Endothelial cell of umbilical vein (primary cell): ENCODE measurements around the gene PLPPR2. TPM values are rescaled to one million over a fixed set of nuclear protein-coding genes. Genes with fewer than 3 reads are reported as not detected.

ENCODE experiments used
- BruUV-seq: library from RNA; stranded (reverse); fragments of 400-500 nt; replicated peaks from 2 replicates; lab custom pipeline; 2021; lab: Mats Ljungman, UMichigan
- CTCF ChIA-PET: fragments of 300-600, 350-600 bp; sonication (Branson Sonifier 250); formaldehyde crosslinking; loops from one replicate; lab custom pipeline; 2021; ENCODE audit warnings: antibody characterized with exemption, inconsistent platforms; lab: Charles Lee
- POLR2A ChIA-PET: fragments of 300-600, 350-600 bp; sonication (Branson Sonifier 250); formaldehyde crosslinking; loops from one replicate; lab custom pipeline; 2021; ENCODE audit warnings: antibody characterized with exemption, inconsistent platforms; lab: Charles Lee
- DNase-seq: peaks from one replicate; pipeline ENCODE4 v3.0.0-alpha.2; 2011; ENCODE audit warnings: low read depth, low spot score
- FAIRE-seq: peaks from 2 replicates; lab custom pipeline; 2011; peaks lifted over from hg19 to GRCh38; lab: Jason Lieb, UNC
- H2AFZ ChIP-seq: 2 replicates; pipeline ENCODE4 v1.6.0; 2012; ENCODE audit warnings: low read depth, low read length, control low read depth, inconsistent platforms
- H3K27ac ChIP-seq: 2 replicates; pipeline ENCODE4 v1.5.1; 2011; ENCODE audit warnings: low read depth, mild to moderate bottlenecking, control low read depth, low read length, moderate library complexity; ENCODE audit not compliant: insufficient read depth
- H3K27me3 ChIP-seq, 2 experiments: 2 replicates each; pipeline versions ENCODE4 v1.6.0 to v1.6.1; 2011; ENCODE audit warnings: low read length in 2 of 2, mixed read lengths in 1 of 2; ENCODE audit not compliant: control insufficient read depth in 2 of 2, insufficient read depth in 2 of 2
- H3K36me3 ChIP-seq, 2 experiments: 2 replicates in 1 of 2; 3 replicates in 1 of 2; pipeline ENCODE4 v1.5.1; 2011; ENCODE audit warnings: low read length in 2 of 2, mild to moderate bottlenecking in 1 of 2, moderate library complexity in 1 of 2; ENCODE audit not compliant: control insufficient read depth in 2 of 2, insufficient read depth in 2 of 2; ENCODE audit errors: extremely low read depth in 1 of 2
- H3K4me1 ChIP-seq: 3 replicates; pipeline ENCODE4 v1.5.1; 2011; ENCODE audit warnings: mild to moderate bottlenecking, low read length; ENCODE audit not compliant: control insufficient read depth, insufficient read depth; ENCODE audit errors: extremely low read depth
- H3K4me2 ChIP-seq: 2 replicates; pipeline ENCODE4 v1.6.1; 2011; ENCODE audit warnings: low read length, control low read depth, mixed read lengths; ENCODE audit not compliant: insufficient read depth
- H3K4me3 ChIP-seq, 3 experiments: fragments of 200-600 bp in 1 of 3; sonication (generic), shearing (Covaris generic) in 1 of 3; replicated peaks in 1 of 3; 2 replicates each; pipeline ENCODE4 v1.5.1; 2011 to 2016; ENCODE audit warnings: control low read depth in 3 of 3, low read length in 3 of 3, mild to moderate bottlenecking in 2 of 3, inconsistent platforms in 1 of 3, low read depth in 1 of 3, moderate library complexity in 1 of 3; ENCODE audit not compliant: insufficient read depth in 1 of 3
- H3K79me2 ChIP-seq: 2 replicates; pipeline ENCODE4 v1.6.0; 2012; ENCODE audit warnings: low read length, inconsistent platforms; ENCODE audit not compliant: control insufficient read depth, insufficient read depth
- H3K9ac ChIP-seq: replicated peaks from 2 replicates; pipeline ENCODE3; 2011; ENCODE audit warnings: low read length, control low read depth; ENCODE audit not compliant: insufficient read depth; ENCODE audit errors: extremely low read depth
- H3K9me1 ChIP-seq: replicated peaks from 3 replicates; pipeline ENCODE4 v1.6.0; 2011; ENCODE audit warnings: mild to moderate bottlenecking, low read length; ENCODE audit not compliant: control insufficient read depth, insufficient read depth; ENCODE audit errors: extremely low read depth
- H3K9me3 ChIP-seq: replicated peaks from 2 replicates; pipeline ENCODE4 v1.5.1; 2012; ENCODE audit warnings: low read length, inconsistent platforms; ENCODE audit not compliant: control insufficient read depth, insufficient read depth
- H4K20me1 ChIP-seq: replicated peaks from 2 replicates; pipeline ENCODE3; 2011; ENCODE audit warnings: mild to moderate bottlenecking, low read length; ENCODE audit not compliant: control insufficient read depth, insufficient read depth; ENCODE audit errors: extremely low read depth
- EZH2 ChIP-seq: IDR thresholded peaks from 2 replicates; pipeline ENCODE4 v1.6.1; 2012; ENCODE audit warnings: borderline replicate concordance, low read depth, mild to moderate bottlenecking, moderate library complexity, low read length, inconsistent platforms; ENCODE audit not compliant: severe bottlenecking
- FOS ChIP-seq: IDR thresholded peaks from 2 replicates; pipeline ENCODE4 v1.6.1; 2011; ENCODE audit warnings: mild to moderate bottlenecking, low read length, moderate library complexity, borderline replicate concordance; ENCODE audit not compliant: insufficient read depth
- GATA2 ChIP-seq: IDR thresholded peaks from 2 replicates; pipeline ENCODE4 v1.7.0; 2011; ENCODE audit warnings: low read depth, mild to moderate bottlenecking, moderate library complexity, mixed read lengths, low read length; ENCODE audit not compliant: insufficient read length, insufficient read depth
- JUN ChIP-seq: IDR thresholded peaks from 2 replicates; pipeline ENCODE4 v1.6.1; 2011; ENCODE audit warnings: borderline replicate concordance, low read depth; ENCODE audit not compliant: insufficient read length, insufficient read depth
- MYC ChIP-seq: IDR thresholded peaks from one replicate; pipeline ENCODE4 v1.6.1; 2011; ENCODE audit warnings: mild to moderate bottlenecking, low read depth, low read length
- POLR2A ChIP-seq: IDR thresholded peaks from 2 replicates; pipeline ENCODE4 v1.6.1; 2012; ENCODE audit warnings: low read depth, mild to moderate bottlenecking, control low read depth, low read length
- POLR2AphosphoS5 ChIP-seq: IDR thresholded peaks from 2 replicates; pipeline ENCODE4 v1.6.1; 2012; ENCODE audit warnings: low read depth, mild to moderate bottlenecking, control low read depth, low read length, moderate library complexity; ENCODE audit not compliant: insufficient read depth
- dilution Hi-C: fragments of 300-500 bp; cut with MboI; formaldehyde crosslinking; loops from one replicate; pipeline ENCODE4 v1.15.0; 2019; ENCODE audit warnings: low sequenced_read_pairs; ENCODE audit not compliant: extremely low pct_ligation_motif_present
- intact Hi-C: fragments of 100-400 bp; cut with micrococcal nuclease; formaldehyde crosslinking; loops from one replicate; pipeline ENCODE4 v1.10.0; 2022
- polyA plus RNA-seq, 4 experiments: library from polyadenylated mRNA; depleted of rRNA in 3 of 4; stranded (reverse) in 3 of 4; unstranded in 1 of 4; fragments of >200 nt; gene quantifications; 2 replicates each; pipeline versions ENCODE4 v1.2.1 to v1.2.3, GENCODE V29; 2011 to 2012; ENCODE audit warnings: missing spikeins in 1 of 4
- total RNA-seq: library from RNA; stranded (reverse); gene quantifications from 2 replicates; pipeline ENCODE4 v1.2.3, GENCODE V29; 2021
- TF ChIP-seq, protein P1 (sequence below): IDR thresholded peaks from 2 replicates; pipeline ENCODE4 v1.6.1; 2011; ENCODE audit not compliant: insufficient read depth, insufficient read length
- TF ChIP-seq, protein P2 (sequence below), 2 donors: IDR thresholded peaks; 1 replicate in 1 of 2; 2 replicates in 1 of 2; pipeline ENCODE4 v1.5.1; 2011; ENCODE audit warnings: low read length in 2 of 2, mild to moderate bottlenecking in 2 of 2, moderate library complexity in 2 of 2, control low read depth in 1 of 2, inconsistent platforms in 1 of 2, low read depth in 1 of 2; ENCODE audit not compliant: insufficient read depth in 1 of 2; ENCODE audit errors: extremely low read depth in 1 of 2

PLPPR2 gene
- total and polyA plus RNA-seq, 2 donors (not counting 3 experiments of a cell fraction or from before 2014, with no cell fraction given), result 23.7 to 28.7 TPM

- no peak overlapping the region for H3K9ac ChIP-seq
- no peak overlapping the region for H3K4me2 ChIP-seq
- DNase-seq (no peak), FAIRE-seq (no peak)
- H3K27ac ChIP-seq, result no peak overlapping the region
- POLR2A ChIA-PET, result no interaction called here
- H3K27me3 ChIP-seq, result no peaks in the 10 kb centered on the region
- dilution Hi-C loops (no loop called here), intact Hi-C loops (no loop called here)
- H3K4me3 ChIP-seq, result no peak overlapping the region
- CTCF ChIA-PET, result interaction anchor here (1.4 to 2.2 kb wide), 4 partner anchors 16 to 51 kb away, joined by 3 to 10 read pairs (median 4); partner anchors contain the start of gene RAB3D
- no peaks in the 10 kb centered on the region for H4K20me1 ChIP-seq
- no peaks in the 10 kb centered on the region for H3K9me1 ChIP-seq
- TSS peak; percentile 20 for BruUV-seq
- no peaks in the 10 kb centered on the region for H3K9me3 ChIP-seq
- H3K4me1 ChIP-seq, result peaks cover 7% of the 10 kb centered on the region
- H3K79me2 ChIP-seq, result no peaks in the 10 kb centered on the region
- peaks cover 0 to 9% of the 10 kb centered on the region in 2 experiments for H3K36me3 ChIP-seq
- TF ChIP-seq, protein P1, sequence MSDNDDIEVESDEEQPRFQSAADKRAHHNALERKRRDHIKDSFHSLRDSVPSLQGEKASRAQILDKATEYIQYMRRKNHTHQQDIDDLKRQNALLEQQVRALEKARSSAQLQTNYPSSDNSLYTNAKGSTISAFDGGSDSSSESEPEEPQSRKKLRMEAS, result no peak
- TF ChIP-seq POLR2AphosphoS5 (no peak), MYC (no peak), FOS (no peak), POLR2A (no peak), GATA2 (no peak), EZH2 (no peak), JUN (no peak)
- TF ChIP-seq, protein P2, sequence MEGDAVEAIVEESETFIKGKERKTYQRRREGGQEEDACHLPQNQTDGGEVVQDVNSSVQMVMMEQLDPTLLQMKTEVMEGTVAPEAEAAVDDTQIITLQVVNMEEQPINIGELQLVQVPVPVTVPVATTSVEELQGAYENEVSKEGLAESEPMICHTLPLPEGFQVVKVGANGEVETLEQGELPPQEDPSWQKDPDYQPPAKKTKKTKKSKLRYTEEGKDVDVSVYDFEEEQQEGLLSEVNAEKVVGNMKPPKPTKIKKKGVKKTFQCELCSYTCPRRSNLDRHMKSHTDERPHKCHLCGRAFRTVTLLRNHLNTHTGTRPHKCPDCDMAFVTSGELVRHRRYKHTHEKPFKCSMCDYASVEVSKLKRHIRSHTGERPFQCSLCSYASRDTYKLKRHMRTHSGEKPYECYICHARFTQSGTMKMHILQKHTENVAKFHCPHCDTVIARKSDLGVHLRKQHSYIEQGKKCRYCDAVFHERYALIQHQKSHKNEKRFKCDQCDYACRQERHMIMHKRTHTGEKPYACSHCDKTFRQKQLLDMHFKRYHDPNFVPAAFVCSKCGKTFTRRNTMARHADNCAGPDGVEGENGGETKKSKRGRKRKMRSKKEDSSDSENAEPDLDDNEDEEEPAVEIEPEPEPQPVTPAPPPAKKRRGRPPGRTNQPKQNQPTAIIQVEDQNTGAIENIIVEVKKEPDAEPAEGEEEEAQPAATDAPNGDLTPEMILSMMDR (IDR thresholded peaks at IDR 0.05; ENCODE audit: extremely low read depth in 1 of 2, insufficient read depth in 1 of 2, low read depth in 1 of 2, low read length in 2 of 2), result no peak
- no peak overlapping the region for H2AFZ ChIP-seq
These were observed 31.6 kb upstream of the PLPPR2 start for GRCh38 chr19:11323601-11324078.
